NCI-H1436 (cell line): ENCODE results near the gene ITPRID2.
A peak's percentile ranks its signal among the peaks of the same experiment; 100 is the strongest.

ENCODE experiments used
- DNase-seq: peaks from one replicate; lab custom pipeline; 2025; lab: John Stamatoyannopoulos, UW

ITPRID2 gene

DNA sequence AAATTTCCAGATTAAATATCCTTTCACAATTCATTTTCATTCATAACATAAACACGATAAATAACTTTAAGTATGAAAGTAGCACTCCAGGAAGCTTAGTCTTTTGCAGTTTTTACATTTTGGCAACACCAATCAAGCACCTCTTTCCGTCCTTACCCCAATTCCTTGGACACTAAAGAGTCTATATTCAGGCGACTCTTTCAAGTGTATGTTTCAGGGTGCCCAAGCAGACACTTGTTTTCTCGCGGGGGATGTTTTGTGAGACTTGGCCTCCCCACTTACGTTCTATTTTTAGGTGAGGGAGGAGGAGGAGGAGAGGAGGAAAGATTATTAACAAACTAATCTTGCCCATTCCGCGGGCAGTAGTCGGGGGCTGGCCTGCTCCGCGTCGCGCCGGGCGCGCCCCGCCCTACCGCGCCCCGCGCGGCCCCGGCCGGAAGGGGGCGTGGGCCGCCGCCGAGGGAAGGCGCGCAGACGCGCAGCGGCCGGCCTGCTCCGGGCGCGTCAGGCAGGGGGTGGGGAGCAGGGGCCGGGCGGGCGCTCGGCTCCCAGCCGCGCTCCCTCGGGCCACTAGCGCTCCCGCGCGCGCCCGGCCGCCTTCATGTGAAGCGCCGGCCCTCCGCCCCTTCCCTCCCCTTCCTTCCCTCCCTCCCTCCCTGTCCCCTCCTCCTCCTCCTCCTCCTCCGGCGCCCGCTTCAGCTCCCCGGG lies at the start of gene ITPRID2:
ITPRID2 (plus strand) TSS at position 473 of the 708 bp plus-strand sequence. CDS start 337 bp downstream, outside the sequence.
- DNase-seq: peak; percentile 76

DNA sequence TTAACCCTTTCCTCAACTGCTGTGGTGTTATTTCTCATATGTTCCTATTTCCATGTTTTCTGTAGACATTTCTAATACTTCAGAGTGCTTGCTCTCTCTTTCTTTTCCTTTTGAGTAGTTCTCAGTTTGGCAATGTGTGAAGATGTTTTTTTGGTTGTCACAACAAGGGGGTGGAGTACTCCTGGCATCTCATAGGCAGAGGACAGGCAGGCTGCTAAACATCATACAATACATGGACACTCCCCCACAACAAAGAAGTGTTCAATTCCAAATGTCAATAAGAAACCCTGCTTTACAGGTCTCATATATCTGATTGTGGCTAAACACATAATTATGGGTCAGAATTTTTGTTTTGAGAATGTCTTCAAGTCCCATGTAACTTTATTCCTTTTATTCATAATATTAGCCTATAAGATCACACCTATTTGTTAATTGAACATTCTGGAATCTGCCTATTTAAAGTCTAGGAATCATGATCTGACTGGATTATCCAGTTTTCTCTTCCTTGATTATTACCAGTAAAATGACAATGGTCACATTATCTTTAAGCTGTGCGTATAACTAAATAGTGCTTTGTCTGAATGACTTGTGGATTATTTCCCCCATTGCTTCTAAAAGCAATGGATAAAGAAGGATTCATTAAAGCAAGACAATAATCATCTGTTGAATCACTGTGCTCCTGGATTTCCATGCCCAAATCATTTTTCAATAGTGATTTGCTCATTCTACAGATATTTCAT lies 46.8 kb upstream of the ITPRID2 start:
- DNase-seq: no peak

DNA sequence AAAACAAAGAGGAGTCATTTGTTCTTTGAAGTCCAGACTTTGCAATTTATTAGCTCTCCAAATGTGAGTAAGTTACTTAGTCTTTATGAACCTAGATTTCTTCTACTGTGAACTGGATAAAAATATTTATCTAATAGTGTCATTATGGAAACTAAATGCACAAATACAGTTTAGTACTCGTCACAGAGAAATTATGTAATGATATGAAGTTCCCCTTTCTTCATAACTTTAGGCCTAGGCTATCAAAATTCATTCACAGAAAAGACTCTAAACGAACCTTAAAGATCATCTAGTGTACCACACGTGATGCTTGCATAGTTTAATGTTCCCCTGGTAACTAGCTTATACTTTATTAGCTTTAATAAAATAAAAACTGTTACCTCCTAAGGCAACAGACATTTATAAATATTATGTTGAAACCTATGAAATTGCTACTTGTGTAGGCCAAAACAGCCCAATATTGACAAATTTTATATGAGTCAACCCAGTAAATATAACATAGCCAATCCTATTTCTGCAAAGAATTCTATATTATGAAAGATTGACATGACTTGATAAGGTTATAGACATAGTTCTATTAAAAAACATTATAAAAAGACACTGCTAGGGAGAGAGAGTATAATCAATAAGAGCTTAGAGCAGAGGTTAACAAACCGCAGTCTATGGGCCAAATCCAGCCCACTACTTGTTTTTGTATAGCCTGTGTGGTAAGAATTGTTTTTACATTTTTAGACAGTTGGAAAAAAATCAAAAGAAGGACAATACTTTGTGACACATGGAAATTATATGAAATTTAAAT lies 44.9 kb upstream of the ITPRID2 start:
- DNase-seq: no peak

DNA sequence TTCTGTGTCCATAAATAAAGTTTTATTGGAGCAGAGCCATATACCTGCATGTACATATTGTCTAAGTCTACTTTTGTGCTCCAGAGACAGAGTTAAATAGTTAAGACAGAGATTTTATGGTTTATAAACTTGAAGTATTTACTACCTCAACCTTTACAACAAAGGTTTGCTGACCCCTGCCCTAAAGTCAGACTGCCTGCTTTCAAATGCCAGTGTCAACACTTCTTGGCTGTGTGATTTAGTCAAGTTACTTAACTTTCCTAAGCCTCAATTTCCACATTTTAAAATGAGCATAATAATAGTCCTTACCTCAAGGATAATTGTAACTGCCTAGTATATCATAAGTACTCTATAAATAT lies 44.4 kb upstream of the ITPRID2 start:
- no peak for DNase-seq

DNA sequence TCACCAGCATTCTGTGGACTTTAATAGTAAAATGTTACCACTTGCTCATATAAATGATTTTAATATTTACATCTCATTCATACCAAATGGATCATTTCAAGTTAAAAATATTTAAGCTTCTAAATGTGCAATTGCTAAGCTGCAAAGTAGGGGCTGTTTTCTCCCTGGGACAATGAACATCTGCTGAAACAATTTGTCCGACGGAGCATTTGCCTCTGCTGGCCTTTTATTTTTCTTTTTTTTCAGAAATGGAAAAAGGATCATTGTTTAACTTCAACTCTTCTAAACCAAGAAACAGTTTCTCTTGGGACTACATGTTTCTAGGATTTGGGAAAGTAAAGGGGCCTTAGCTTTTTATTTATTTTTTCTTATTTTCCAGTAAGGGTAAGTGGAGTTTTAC lies 43.8 kb upstream of the ITPRID2 start:
- DNase-seq: no peak

DNA sequence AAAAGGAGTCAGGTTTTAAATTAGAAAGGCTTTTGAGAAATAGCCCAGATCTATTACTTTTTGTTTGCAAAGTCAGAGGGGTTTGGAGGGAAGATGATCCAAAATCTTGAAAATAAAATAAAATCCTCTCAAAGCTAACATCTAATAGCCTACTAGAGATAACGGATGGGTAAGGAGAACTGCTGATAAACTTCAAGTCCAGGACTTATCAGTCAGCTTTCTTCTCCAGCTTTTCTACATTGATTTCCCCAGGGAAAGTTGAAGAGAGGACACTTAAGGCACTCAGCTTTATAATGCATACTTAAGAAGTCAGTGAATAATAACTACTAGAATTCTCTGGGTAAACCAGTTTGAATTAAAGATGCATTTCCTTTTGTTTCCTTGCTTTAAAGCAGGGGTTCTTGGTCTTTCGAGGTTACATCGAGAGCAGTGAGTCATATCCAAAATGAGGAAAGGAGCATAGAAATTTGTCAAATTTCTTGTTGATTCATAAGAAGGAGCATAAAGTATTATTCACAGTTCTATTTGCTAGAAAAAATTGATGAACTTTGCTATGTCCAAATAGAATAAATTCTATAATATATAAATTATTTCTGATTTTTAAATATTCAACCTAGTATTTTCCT lies 43.2 kb upstream of the ITPRID2 start:
- peak; percentile 12 for DNase-seq

DNA sequence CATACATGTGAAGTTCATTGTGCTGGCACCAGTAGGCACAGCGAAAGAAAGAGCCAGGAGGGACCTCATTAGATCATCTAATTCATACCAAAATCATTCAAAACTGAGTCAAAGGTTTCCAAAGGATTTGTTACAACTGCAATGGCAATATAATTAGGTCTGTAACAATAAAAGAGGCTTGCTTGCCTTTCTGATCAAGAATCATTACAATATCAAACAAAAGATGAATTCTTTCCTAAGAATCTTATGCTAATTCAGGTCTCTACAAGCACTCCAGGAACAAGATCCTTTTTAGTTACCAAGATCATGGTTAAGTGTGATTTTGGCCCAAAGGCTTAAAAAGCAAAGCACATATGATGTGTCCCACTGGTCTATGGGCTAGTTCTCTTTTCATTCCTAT lies 41.9 kb upstream of the ITPRID2 start:
- no peak for DNase-seq

DNA sequence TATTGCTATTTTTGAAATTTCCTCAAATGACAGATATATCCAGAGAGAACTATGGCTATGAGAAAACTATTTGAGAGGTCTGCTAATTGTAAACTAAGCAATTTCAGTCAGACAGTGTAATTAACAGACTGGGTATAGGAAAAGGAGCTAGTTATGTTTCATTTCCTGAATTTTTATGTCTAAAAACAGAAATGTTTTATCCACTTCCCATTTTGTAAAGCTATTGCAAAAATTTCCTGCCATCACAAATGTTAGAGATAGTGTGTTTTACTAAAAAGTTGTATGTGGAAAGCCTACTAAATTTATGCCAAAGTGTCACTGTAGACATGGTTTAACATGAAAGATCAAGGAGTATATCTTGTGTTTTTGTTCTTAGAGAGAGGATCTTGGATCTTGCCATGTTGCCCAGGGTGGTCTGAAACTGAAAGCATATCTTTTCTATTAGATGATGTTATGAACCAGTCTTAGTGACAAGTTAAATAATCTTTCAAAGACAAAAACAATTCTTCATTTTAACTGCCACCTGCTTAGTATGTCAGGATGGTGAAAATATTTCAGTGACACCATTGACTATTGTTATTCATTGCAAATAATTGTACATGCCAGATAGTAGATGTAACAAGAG lies 40.5 kb upstream of the ITPRID2 start:
- DNase-seq: no peak

DNA sequence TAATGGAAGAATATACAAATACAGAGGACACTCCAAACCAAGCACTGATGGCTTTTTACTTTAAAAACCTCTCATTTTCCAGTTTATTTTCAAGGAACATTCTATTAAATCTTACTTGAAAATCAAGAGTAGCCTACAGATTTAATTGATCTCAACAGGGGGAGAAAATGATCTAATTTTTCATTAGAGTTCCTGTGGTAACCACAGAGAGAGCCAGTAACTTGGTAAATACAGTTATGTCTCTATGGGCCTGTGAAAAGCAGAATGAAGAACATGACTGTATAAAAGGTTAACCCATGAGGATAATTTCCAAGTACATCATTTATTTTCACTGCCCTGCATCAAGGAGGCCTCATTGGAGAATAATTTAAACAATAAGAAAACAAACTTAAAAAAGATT lies 39.8 kb upstream of the ITPRID2 start:
- DNase-seq: no peak

DNA sequence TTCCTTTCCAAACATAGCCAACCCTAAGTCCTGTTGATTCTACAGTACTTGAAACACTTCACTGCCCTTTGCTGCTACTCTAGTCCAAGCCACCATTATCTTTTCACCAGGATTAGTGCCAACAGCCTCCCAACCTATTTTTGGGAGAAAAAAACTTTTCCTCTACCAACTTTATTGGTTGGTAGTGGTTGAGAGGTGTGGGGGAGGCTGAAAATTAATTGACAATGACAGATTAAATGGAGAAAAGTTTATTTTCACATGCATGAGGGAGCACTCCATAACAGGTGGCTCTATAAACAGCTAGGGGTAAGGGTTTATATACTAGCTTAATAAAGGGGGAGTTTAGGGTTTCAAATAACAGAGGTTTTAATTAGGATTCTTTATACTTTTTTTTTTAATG lies 37.8 kb upstream of the ITPRID2 start:
- no peak for DNase-seq

DNA sequence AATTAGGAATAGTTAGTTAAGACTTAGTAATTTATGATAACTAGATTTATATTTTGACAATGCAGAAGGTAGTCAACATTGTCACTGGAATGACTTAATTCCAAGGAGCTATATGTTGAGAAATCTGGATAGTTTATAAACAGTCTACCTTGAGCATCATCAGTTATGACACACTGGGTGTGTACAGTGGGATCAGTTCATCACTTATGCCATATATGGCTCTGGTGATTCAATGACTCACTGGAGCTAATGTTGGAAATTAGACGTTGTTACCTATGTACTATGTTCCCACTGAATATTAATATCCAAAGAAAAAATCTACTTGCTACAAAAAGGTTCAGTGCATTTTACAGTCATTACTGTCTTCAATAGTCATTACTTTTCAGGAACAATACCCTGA lies 34.0 kb upstream of the ITPRID2 start:
- DNase-seq: no peak

DNA sequence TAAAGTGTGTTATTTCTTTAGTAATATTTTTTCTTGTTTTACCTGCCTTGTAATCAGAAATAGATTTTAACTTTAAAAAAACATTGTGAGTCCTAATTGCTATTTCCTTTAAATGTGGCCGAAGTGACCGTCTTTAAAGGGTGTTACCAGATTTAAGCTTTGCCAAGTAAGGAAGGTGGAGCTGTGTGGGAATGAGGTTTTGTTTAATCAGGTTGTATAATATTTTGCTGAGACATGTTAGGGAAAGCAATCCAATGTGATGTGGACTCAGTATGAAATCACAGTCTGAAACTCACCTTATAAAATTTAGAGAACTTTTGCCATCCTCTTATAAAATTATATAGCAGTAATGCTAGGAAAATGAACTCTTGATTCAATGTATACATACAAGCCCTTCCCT lies 32.9 kb upstream of the ITPRID2 start:
- DNase-seq: no peak

DNA sequence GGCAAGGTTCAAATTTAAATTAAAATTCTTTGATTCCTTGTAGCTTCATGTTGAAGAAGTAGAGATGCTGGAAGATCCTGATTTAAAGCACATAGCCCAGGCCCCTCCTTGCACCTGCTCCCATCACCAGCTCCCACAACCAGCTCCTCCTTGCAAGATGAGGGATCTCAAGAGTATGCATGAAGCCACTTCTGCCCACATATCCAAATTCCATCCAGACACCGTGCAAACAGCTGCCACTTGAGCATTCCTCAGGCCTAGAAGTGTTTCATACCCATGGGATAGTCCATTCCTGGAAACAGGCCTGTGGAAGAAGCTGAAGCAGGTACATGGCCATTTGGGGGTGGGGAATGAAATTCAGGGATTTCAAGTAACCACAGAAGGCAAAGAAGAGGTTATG lies 32.4 kb upstream of the ITPRID2 start:
- DNase-seq: no peak

DNA sequence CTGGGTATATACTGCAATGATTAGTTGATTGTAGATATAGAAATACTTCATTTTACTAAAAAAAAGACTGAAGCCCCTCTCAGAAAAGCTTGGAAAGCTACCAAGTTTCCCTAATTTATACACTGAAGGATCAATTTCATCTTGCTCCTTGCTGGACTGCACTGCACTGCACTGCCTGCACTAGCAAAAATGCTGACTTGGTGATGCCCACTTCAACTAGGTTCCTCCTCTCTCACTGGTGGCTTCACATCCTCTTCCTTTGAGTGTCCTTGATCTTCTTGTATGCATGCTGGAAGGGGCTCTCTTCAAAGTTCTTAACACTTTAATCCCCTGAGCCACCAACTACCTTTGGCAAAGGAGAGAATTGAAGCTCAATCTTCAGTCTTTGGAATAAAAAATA lies 31.7 kb upstream of the ITPRID2 start:
- no peak for DNase-seq

DNA sequence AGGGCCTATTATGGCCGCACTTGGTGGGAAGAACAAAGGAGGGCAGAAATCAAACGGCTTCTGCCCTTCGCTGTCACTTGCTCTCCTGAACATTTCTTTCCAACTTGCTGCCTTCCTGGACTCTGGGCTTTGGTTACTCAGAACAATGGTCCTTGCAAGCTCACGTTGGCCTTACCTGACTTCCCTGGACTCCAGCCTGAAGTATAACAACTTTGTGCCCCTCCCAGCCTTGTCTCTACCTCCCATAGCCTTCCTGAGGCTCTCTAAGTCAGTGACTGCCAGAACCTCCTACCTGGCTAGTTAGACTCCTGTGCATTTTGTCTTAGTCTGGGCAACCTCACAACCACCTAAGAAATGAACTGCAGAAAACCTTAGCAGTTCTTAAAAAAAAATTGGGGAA lies 30.2 kb upstream of the ITPRID2 start:
- DNase-seq: no peak

DNA sequence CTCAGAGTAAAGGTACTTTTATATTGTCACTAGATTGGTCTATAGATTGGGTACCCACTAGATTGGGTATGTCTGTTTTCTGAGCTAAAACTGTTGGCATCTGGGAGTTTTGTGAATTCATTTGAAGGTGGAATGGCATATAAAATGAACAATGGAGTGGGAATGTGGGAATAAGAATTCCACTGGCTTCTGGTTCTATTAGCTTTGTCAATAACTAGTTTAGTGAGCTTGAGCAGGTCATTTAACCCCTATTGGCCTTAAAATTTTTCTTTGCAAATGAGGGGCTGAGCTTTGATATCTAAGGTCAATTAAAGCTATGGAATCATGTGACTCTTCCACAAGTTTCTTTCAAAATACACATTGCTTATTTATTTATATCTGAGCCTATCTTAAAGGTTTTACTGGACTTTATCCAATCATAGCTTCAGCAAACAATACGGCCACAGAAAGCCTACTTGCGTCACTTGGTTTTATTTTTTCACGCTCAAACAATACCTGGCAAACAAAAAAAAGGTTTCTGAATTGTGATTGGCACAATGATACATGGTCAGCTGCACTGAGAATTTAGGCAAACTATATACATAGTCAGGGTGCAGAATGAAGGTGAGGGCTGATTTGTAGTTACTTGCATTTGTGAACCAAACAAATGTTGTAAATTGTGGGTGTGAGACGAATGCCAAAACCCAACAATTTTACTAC lies 28.8 kb upstream of the ITPRID2 start:
- no peak for DNase-seq

DNA sequence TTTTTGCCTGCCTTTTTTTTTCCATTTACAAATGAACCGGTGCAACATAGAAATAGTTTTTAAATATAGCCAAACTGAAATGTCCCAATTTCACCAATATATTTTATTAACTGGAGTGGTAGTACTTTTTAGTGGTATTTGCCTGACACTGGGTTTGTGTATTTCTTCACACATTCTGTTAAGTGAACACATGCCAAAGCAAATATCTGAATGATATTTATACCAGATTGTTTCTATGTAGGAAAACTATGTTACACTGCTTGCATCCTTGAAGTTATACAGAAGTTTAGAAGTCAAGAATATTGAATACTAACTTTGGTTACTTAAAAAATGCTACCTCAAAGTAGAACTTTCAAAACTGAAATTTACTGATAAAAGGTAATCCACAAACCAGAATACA lies 19.4 kb upstream of the ITPRID2 start:
- DNase-seq: no peak

DNA sequence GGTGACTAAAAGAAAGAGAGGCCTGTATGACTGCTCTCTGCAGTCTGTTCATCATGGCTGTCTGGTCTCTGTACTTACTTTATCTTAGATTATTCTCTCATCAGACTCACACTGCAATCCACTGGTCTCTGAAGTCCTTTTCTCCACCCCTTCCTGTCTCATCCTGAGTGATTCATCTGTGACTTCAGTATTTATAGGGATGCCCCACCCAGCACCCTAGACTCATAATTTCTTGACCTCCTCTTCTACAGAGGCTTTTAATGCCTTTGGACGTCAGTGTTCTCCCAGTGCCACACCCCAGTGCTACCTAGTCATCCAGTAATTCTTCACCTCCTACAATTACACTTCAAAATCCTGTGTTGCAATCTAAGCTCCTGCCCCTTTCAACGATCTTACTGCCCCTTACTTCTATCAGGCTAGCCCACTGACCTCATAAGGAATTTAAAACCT lies 14.9 kb upstream of the ITPRID2 start:
- DNase-seq: no peak

DNA sequence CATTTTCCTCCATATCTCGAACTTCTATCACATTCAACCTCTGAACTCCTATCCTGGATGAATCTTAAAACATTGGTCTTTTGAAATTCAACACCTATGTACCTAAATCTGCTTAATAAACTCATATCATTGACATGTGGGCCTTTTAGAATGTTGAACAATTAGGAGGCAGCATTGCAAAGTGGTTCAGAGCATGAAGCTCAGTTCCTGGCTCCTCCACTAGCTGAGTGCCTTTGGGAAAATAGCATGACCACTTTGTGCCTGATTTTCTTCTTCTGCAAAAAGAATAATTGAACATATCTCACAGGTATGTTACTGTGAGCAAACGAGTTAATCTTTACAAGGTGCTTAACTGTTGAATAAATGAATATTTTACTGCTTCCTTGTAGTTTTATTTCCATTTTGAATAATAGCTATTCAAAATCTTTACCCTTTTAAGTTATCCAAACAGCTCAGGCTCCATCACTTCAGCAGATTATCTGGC lies 14.3 kb upstream of the ITPRID2 start:
- no peak for DNase-seq

DNA sequence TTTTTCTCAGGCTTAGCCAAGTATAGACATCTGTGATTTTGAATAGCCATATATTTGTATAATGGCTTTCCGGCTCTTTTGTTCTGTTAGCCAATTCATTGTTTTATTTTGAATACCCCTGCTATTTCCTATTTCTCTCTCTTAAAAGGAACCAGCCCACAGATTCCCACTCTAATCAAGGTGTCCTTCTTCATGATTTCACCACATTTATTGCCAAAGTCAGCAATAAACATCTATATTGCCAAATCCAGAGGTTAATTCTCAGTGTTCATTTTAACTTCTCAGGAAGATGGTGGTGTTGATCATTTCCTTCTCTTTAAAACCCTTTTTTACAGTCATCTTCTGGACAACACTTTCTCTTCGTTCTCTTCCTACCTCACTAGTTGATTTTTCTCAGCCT lies 13.1 kb upstream of the ITPRID2 start:
- no peak for DNase-seq

DNA sequence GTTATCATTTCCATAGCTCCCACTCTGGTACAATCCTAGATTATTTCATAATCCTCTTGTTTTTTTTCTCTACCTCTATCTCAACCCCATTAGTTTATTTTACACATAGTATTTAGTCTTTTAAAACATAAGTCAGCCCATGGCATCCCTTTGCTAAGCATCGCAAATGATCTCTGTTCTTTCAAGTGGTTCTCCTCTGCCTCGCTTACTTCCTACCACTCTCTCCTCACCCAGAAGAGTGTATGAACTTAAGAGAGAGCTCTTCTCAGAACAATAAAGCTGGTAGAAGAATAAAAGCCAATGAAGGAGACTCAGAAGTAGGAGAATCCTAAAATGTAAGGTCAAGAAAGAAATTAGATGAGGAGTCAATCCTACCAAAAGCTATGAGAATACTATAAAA lies 12.2 kb upstream of the ITPRID2 start:
- DNase-seq: no peak
